ENCODE measurements around the gene BCAP31. TPM values are rescaled to one million over a fixed set of nuclear protein-coding genes. Genes with fewer than 3 reads are reported as not detected.
"Not testable (repeated sequence)": the region's sequence is repeated elsewhere in the genome, so short reads cannot be mapped to it uniquely, and the experiment has no call there.

BCAP31 gene
- total RNA-seq, 4 donors from 2014 or later: 99.2 to 180 (median 142) TPM

DNA sequence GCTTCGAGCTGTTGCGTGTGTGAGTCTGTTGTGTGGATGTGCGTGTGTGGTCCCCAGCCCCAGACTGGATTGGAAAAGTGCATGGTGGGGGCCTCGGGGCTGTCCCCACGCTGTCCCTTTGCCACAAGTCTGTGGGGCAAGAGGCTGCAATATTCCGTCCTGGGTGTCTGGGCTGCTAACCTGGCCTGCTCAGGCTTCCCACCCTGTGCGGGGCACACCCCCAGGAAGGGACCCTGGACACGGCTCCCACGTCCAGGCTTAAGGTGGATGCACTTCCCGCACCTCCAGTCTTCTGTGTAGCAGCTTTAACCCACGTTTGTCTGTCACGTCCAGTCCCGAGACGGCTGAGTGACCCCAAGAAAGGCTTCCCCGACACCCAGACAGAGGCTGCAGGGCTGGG is 28.1 kb downstream of the BCAP31 start:
- H3K36me3 ChIP-seq: peaks cover 0 to 30% (median 0%) of the 10 kb centered on the region in 3 donors
- WGBS, 2 donors: 69% methylated on average over 6 of the region's 15 CpGs; no CpG with 5 or more reads in 1 of the 2 donors

DNA sequence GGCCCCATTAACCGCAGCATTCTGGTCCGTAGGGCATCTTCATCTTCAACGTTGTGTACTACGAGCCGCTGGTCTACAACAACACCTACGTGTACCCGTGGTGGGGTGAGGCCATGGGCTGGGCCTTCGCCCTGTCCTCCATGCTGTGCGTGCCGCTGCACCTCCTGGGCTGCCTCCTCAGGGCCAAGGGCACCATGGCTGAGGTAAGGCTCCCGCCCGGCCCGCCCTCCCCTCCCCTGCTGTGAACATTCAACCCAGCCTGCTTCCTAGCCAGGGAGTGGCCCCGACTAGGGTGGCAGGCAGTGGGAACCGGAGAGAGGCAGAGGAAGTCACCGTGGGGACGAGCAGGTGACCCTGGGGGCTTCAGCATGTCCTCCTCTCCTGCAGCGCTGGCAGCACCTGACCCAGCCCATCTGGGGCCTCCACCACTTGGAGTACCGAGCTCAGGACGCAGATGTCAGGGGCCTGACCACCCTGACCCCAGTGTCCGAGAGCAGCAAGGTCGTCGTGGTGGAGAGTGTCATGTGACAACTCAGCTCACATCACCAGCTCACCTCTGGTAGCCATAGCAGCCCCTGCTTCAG is 29.4 kb downstream of the BCAP31 start:
- Histone ChIP-seq H3K4me3 (no peak overlapping the region), H3K27ac (no peak overlapping the region), H3K4me1 (peaks cover 3 to 73% (median 5%) of the 10 kb centered on the region in 3 donors), H3K27me3 (no peaks in the 10 kb centered on the region), H3K9me3 (no peaks in the 10 kb centered on the region), H3K36me3 (peaks cover 0 to 22% (median 0%) of the 10 kb centered on the region in 3 donors)
- DNase-seq: no peak
- intact Hi-C loops (cut with DNase I): no loop called here
- TF ChIP-seq, protein P1, sequence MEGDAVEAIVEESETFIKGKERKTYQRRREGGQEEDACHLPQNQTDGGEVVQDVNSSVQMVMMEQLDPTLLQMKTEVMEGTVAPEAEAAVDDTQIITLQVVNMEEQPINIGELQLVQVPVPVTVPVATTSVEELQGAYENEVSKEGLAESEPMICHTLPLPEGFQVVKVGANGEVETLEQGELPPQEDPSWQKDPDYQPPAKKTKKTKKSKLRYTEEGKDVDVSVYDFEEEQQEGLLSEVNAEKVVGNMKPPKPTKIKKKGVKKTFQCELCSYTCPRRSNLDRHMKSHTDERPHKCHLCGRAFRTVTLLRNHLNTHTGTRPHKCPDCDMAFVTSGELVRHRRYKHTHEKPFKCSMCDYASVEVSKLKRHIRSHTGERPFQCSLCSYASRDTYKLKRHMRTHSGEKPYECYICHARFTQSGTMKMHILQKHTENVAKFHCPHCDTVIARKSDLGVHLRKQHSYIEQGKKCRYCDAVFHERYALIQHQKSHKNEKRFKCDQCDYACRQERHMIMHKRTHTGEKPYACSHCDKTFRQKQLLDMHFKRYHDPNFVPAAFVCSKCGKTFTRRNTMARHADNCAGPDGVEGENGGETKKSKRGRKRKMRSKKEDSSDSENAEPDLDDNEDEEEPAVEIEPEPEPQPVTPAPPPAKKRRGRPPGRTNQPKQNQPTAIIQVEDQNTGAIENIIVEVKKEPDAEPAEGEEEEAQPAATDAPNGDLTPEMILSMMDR (IDR thresholded peaks at IDR 0.05): no peak
- no peak for TF ChIP-seq POLR2A (IDR thresholded peaks at IDR 0.05)
- WGBS, 2 donors: 94% methylated on average over 4 of the region's 23 CpGs; no CpG with 5 or more reads in 1 of the 2 donors

More for the DNA sequence above, 28.1 kb downstream of the BCAP31 start:
- Histone ChIP-seq H3K27ac (no peak overlapping the region), H3K4me3 (no peak overlapping the region), H3K9me3 (no peaks in the 10 kb centered on the region), H3K4me1 (peaks cover 3 to 73% (median 12%) of the 10 kb centered on the region in 3 donors), H3K27me3 (no peaks in the 10 kb centered on the region)
- DNase-seq: no peak
- TF ChIP-seq, protein P1 (IDR thresholded peaks at IDR 0.05): no peak
- TF ChIP-seq POLR2A (IDR thresholded peaks at IDR 0.05): no peak
- intact Hi-C loops (cut with DNase I): no loop called here

DNA sequence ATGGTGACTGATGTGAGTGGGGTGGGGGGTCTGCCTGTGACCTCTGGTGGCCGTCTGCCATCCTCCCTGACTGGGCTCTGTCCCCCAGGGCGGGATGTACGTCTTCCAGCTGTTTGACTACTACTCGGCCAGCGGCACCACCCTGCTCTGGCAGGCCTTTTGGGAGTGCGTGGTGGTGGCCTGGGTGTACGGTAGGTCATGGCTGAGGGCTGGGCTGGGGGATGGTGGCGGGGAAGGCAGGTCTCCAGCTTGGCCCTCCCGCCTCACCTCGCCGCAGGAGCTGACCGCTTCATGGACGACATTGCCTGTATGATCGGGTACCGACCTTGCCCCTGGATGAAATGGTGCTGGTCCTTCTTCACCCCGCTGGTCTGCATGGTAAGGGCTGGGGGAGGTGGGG is 29.9 kb downstream of the BCAP31 start:
- DNase-seq; intact Hi-C loops (cut with DNase I); H3K9me3 ChIP-seq; H3K4me3 ChIP-seq; H3K27me3 ChIP-seq: not testable (repeated sequence)
- Histone ChIP-seq H3K4me1 (peaks cover 3 to 73% (median 5%) of the 10 kb centered on the region in 3 donors), H3K36me3 (peaks cover 0 to 22% (median 0%) of the 10 kb centered on the region in 3 donors), H3K27ac (peak overlapping the region in 1 of 4 donors; percentile 6)
- WGBS, 2 donors: 53% methylated on average over 7 of the region's 16 CpGs; no CpG with 5 or more reads in 1 of the 2 donors

DNA sequence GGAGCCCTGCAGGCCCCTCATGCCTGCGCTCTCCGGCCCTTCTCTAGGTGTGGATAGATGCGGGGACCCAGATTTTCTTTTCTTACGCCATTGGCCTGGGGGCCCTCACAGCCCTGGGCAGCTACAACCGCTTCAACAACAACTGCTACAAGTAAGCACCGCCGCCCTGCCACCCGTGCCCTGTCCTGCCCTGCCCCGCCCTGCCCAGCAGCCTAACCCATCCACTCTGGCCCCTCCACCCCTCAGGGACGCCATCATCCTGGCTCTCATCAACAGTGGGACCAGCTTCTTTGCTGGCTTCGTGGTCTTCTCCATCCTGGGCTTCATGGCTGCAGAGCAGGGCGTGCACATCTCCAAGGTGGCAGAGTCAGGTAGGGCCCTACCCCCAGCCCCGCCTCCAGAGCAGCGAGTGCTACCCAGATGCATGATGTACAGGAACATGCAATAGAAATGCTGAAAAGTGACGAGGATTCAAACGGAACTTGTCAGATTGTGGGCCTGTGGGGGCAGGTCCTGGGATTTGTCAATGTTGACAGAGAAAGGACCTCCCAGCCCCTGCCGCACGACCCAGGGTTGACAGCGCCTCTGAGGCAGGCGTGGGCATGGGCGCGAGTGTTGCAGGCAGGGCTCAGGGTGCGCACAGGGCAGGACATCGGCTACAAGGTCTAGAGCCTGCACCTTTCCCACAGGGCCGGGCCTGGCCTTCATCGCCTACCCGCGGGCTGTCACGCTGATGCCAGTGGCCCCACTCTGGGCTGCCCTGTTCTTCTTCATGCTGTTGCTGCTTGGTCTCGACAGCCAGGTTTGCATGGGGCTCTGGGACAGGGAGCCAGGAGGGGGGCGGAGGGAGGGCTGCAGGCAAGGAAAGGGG is 30.7 kb downstream of the BCAP31 start:
- Histone ChIP-seq H3K36me3 (peaks cover 0 to 19% (median 0%) of the 10 kb centered on the region in 3 donors), H3K27me3 (no peaks in the 10 kb centered on the region), H3K4me1 (peaks cover 3 to 69% (median 5%) of the 10 kb centered on the region in 3 donors), H3K27ac (peak overlapping the region in 1 of 4 donors; percentile 6), H3K4me3 (no peak overlapping the region), H3K9me3 (no peaks in the 10 kb centered on the region)
- 53 to 78% methylated on average over 3 to 17 of the region's 31 CpGs for WGBS, 2 donors
- intact Hi-C loops (cut with DNase I): no loop called here
- TF ChIP-seq POLR2A (IDR thresholded peaks at IDR 0.05): no peak
- TF ChIP-seq, protein P1 (IDR thresholded peaks at IDR 0.05): no peak
- DNase-seq: no peak

DNA sequence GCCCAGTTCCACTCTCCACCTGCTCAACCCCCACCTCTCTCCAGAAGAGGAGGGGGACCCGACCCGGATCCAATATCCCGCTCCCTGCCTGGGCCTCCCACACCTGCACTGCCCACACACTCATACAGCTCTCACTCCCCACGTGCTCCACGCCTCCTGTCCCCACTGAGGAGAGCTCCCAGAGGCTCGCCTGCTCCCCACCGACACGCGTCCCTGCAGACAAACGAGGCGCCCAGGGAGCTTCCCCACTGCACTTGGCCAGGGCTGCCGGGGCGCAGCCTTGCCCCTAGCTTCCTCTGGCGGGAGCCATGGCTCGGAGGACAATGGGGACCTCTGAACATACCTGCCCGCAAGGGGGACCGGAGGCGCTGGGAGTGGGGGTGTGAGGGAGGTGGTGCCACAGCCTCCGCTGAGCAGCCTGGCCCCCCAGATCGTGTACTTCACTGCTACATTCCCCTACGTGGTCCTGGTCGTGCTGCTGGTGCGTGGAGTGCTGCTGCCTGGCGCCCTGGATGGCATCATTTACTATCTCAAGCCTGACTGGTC is 31.5 kb downstream of the BCAP31 start:
- Histone ChIP-seq H3K9me3 (no peaks in the 10 kb centered on the region), H3K4me3 (no peak overlapping the region), H3K36me3 (peaks cover 0 to 14% (median 0%) of the 10 kb centered on the region in 3 donors), H3K4me1 (peaks cover 3 to 63% (median 5%) of the 10 kb centered on the region in 3 donors), H3K27ac (no peak overlapping the region), H3K27me3 (no peaks in the 10 kb centered on the region)
- TF ChIP-seq, protein P1 (IDR thresholded peaks at IDR 0.05): no peak
- TF ChIP-seq POLR2A (IDR thresholded peaks at IDR 0.05): no peak
- intact Hi-C loops (cut with DNase I): no loop called here
- no peak for DNase-seq
- WGBS, 2 donors: 20% methylated on average over 1 of the region's 24 CpGs; no CpG with 5 or more reads in 1 of the 2 donors
